Endothelial cell (in vitro differentiated cells): ENCODE results near the gene SH3YL1. TPM values are rescaled to one million over a fixed set of nuclear protein-coding genes. Genes with fewer than 3 reads are reported as not detected.

Experiments
- DNase-seq: peaks from one replicate; pipeline ENCODE4 v3.0.0; 2021; ENCODE audit warnings: low spot score
- H3K27ac Mint-ChIP-seq: one replicate; pipeline ENCODE4 v1.8.0; 2021; ENCODE audit warnings: mixed read lengths, inconsistent platforms; ENCODE audit not compliant: unreplicated experiment
- H3K27me3 Mint-ChIP-seq: one replicate; pipeline ENCODE4 v1.8.0; 2021; ENCODE audit warnings: mild to moderate bottlenecking, moderate library complexity, mixed read lengths, inconsistent platforms; ENCODE audit not compliant: unreplicated experiment
- H3K36me3 Mint-ChIP-seq: one replicate; pipeline ENCODE4 v1.8.0; 2021; ENCODE audit warnings: mild to moderate bottlenecking, low read depth, mixed read lengths, inconsistent platforms; ENCODE audit not compliant: unreplicated experiment
- H3K4me1 Mint-ChIP-seq: one replicate; pipeline ENCODE4 v1.8.0; 2021; ENCODE audit warnings: mild to moderate bottlenecking, mixed read lengths, inconsistent platforms; ENCODE audit not compliant: unreplicated experiment
- H3K4me3 Mint-ChIP-seq: one replicate; pipeline ENCODE4 v1.8.0; 2021; ENCODE audit warnings: mild to moderate bottlenecking, mixed read lengths, inconsistent platforms; ENCODE audit not compliant: unreplicated experiment
- H3K9me3 Mint-ChIP-seq: one replicate; pipeline ENCODE4 v1.8.0; 2021; ENCODE audit warnings: mixed read lengths, inconsistent platforms; ENCODE audit not compliant: unreplicated experiment
- CTCF ChIP-seq: fragments of 200-600 bp; sonication (generic); IDR thresholded peaks from one replicate; pipeline ENCODE4 v1.5.0; 2021; ENCODE audit warnings: antibody characterized with exemption; ENCODE audit not compliant: unreplicated experiment
- total RNA-seq: library from RNA; stranded (reverse); fragmentation: NEBNext Ultra II Directional; extraction: Animal tissue kit (Norgen Biotek cat#: 25700); gene quantifications from one replicate; pipeline ENCODE4 v1.2.1, GENCODE V29; 2021; ENCODE audit not compliant: unreplicated experiment

The SH3YL1 gene
- total RNA-seq, 1 donor from 2014 or later: 35.8 TPM

GRCh38 chr2:195932-196331 is 67.9 kb downstream of the SH3YL1 start:
- Mint-ChIP-seq H3K27ac (no peak overlapping the region), H3K4me3 (no peak overlapping the region), H3K36me3 (no peaks in the 10 kb centered on the region), H3K4me1 (no peaks in the 10 kb centered on the region), H3K9me3 (no peaks in the 10 kb centered on the region), H3K27me3 (peaks cover 4% of the 10 kb centered on the region)
- DNase-seq: no peak
- no peak for TF ChIP-seq CTCF

- DNase-seq: no peak
- H3K4me3 Mint-ChIP-seq: no peak overlapping the region
- H3K27ac Mint-ChIP-seq: no peak overlapping the region
- no peak for TF ChIP-seq CTCF
- no peaks in the 10 kb centered on the region for H3K9me3 Mint-ChIP-seq
- peaks cover 3% of the 10 kb centered on the region for H3K36me3 Mint-ChIP-seq
- peaks cover 4% of the 10 kb centered on the region for H3K27me3 Mint-ChIP-seq
- no peaks in the 10 kb centered on the region for H3K4me1 Mint-ChIP-seq
Observed at GRCh38 chr2:193141-193671, 70.6 kb downstream of the SH3YL1 start.

GRCh38 chr2:191311-192190 is 72.3 kb downstream of the SH3YL1 start:
- peaks cover 4% of the 10 kb centered on the region for H3K9me3 Mint-ChIP-seq
- H3K36me3 Mint-ChIP-seq: peaks cover 6% of the 10 kb centered on the region
- no peak overlapping the region for H3K27ac Mint-ChIP-seq
- peaks cover 4% of the 10 kb centered on the region for H3K27me3 Mint-ChIP-seq
- no peak overlapping the region for H3K4me3 Mint-ChIP-seq
- no peak for TF ChIP-seq CTCF
- H3K4me1 Mint-ChIP-seq: no peaks in the 10 kb centered on the region
- no peak for DNase-seq

- DNase-seq: no peak
- Mint-ChIP-seq H3K4me3 (no peak overlapping the region), H3K36me3 (peaks cover 6% of the 10 kb centered on the region), H3K27me3 (no peaks in the 10 kb centered on the region), H3K27ac (no peak overlapping the region), H3K4me1 (no peaks in the 10 kb centered on the region), H3K9me3 (peaks cover 7% of the 10 kb centered on the region)
- TF ChIP-seq CTCF: no peak
Observed at GRCh38 chr2:187825-188224, 76.0 kb downstream of the SH3YL1 start.

GRCh38 chr2:185221-185620 is 78.6 kb downstream of the SH3YL1 start:
- no peak for TF ChIP-seq CTCF
- H3K4me3 Mint-ChIP-seq: no peak overlapping the region
- H3K4me1 Mint-ChIP-seq: no peaks in the 10 kb centered on the region
- H3K27me3 Mint-ChIP-seq: no peaks in the 10 kb centered on the region
- DNase-seq: no peak
- peaks cover 6% of the 10 kb centered on the region for H3K36me3 Mint-ChIP-seq
- H3K27ac Mint-ChIP-seq: no peak overlapping the region
- H3K9me3 Mint-ChIP-seq: peaks cover 8% of the 10 kb centered on the region
